Activated B cell treated with CpG ODN at 0.5 μM for 24 hours (primary cell): ENCODE data around the gene THAP9. TPM values are rescaled to one million over a fixed set of nuclear protein-coding genes. Genes with fewer than 3 reads are reported as not detected.

Experiments used
- ATAC-seq: fragments of 200-7000 bp; cut with Tn5 transposase; one replicate; pipeline ENCODE4 v1.10.0; 2021; ENCODE audit warnings: low read depth, mild to moderate bottlenecking, moderate library complexity
- CTCF ChIA-PET: fragments of 350-600 bp; sonication (Branson Sonifier 250); formaldehyde crosslinking; loops from one replicate; lab custom pipeline; 2021; ENCODE audit warnings: antibody characterized with exemption; lab: Charles Lee
- POLR2A ChIA-PET: fragments of 350-600 bp; sonication (Branson Sonifier 250); formaldehyde crosslinking; loops from one replicate; lab custom pipeline; 2021; ENCODE audit warnings: antibody characterized with exemption; lab: Charles Lee
- DNase-seq: peaks from one replicate; pipeline ENCODE4 v3.0.0; 2022
- H3K27ac Mint-ChIP-seq: one replicate; pipeline ENCODE4 v1.8.0; 2020; ENCODE audit warnings: mixed read lengths
- H3K27me3 Mint-ChIP-seq: one replicate; pipeline ENCODE4 v1.8.0; 2021; ENCODE audit warnings: mixed read lengths
- H3K36me3 Mint-ChIP-seq: one replicate; pipeline ENCODE4 v1.8.0; 2021; ENCODE audit warnings: low read depth, mixed read lengths
- H3K4me1 Mint-ChIP-seq: one replicate; pipeline ENCODE4 v1.8.0; 2021; ENCODE audit warnings: mixed read lengths
- H3K4me3 Mint-ChIP-seq: one replicate; pipeline ENCODE4 v1.8.0; 2020; ENCODE audit warnings: mild to moderate bottlenecking, mixed read lengths
- H3K9me3 Mint-ChIP-seq: one replicate; pipeline ENCODE4 v1.8.0; 2020; ENCODE audit warnings: mixed read lengths
- CTCF ChIP-seq: fragments of 200-600 bp; IDR thresholded peaks from one replicate; pipeline ENCODE4 v1.8.0; 2022; ENCODE audit warnings: antibody characterized with exemption, mild to moderate bottlenecking
- intact Hi-C: fragments of 100-400 bp; cut with micrococcal nuclease; formaldehyde crosslinking; loops from one replicate; pipeline ENCODE4 v1.15.1; 2024
- total RNA-seq: library from RNA; stranded (reverse); gene quantifications from 2 replicates; pipeline ENCODE4 v1.2.3, GENCODE V29; 2022

Gene THAP9
- total RNA-seq, 1 donor from 2014 or later = 2.1 TPM

GRCh38 chr4:82969414-82969813 is 68.9 kb downstream of the THAP9 start:
- ATAC-seq (no peak), DNase-seq (no peak)
- intact Hi-C loops = no loop called here
- CTCF ChIA-PET = no interaction called here
- Mint-ChIP-seq H3K36me3 (peaks cover 63% of the 10 kb centered on the region), H3K27ac (no peak overlapping the region), H3K4me1 (peaks cover 11% of the 10 kb centered on the region), H3K9me3 (no peaks in the 10 kb centered on the region), H3K4me3 (no peak overlapping the region), H3K27me3 (no peaks in the 10 kb centered on the region)
- POLR2A ChIA-PET = no interaction called here
- no peak for TF ChIP-seq CTCF

Other genes starting within 250 kb of the THAP9 start
- not detected in 2 replicates for gene SCD5, start 101.9 kb upstream of the THAP9 start, total RNA-seq
- 154 and 172 TPM in 2 replicates for gene SEC31A, start 9.6 kb upstream of the THAP9 start, total RNA-seq
- gene LIN54, start 110.1 kb downstream of the THAP9 start, total RNA-seq = 10.4 and 12.1 TPM in 2 replicates
- gene COPS4, start 134.4 kb downstream of the THAP9 start, total RNA-seq = 32.7 and 36.7 TPM in 2 replicates
- 142 and 153 TPM in 2 replicates for gene PLAC8, start 214.0 kb downstream of the THAP9 start, total RNA-seq